NCI-H226 (cell line): ENCODE results near the gene TAS2R40.

Experiments
- DNase-seq: peaks from one replicate; pipeline ENCODE4 v3.0.0-alpha.2; 2015

The TAS2R40 gene

DNA sequence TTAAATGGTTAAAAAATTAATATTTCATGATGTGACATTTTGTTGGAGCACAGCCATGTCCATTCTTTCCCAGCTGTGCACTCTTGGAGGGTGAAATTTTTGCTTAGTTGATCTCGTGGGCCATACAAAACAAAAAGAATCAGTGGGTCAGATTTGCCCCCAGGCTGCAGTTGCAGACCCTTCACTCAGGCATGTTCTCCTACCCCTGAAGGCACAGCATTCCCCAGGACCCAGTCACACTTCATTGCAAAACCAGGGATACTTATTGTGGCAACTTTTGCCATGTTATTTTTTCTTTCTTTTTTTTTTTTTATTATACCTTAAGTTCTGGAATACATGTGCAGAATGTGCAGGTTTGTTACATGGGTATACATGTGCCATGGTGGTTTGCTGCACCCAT is 6.0 kb downstream of the TAS2R40 start:
- DNase-seq: peak; percentile 34

- DNase-seq: no peak
Measured at GRCh38 chr7:143229054-143229790, 7.4 kb downstream of the TAS2R40 start.

DNA sequence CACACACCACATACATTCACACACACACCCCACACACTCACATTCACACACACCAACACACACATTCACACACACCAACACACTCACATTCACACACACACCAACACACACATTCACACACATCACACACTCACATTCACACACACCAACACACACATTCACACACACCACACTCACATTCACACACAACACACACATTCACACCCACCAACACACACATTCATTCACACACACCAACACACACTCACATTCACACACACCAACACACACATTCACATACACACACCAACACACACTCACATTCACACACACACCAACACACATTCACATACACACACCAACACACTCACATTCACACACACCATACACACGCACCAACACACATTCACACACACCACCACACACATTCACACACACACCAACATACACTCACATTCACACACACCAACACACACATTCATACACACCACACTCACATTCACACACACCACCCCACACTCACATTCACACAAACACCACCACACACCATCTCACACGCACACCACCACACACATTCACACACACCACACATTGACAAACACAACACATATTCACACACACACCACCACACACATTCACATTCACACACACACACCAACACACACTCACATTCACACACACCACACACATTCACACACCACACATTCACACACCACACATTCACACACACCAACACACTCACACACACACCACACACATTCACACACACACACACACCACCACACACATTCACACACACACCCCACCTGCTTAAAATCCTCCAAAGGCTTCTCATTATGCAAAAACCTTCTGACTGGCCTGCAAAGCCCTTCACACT is 9.0 kb downstream of the TAS2R40 start:
- no peak for DNase-seq

GRCh38 chr7:143233816-143234532 is 12.1 kb downstream of the TAS2R40 start:
- DNase-seq: no peak

DNA sequence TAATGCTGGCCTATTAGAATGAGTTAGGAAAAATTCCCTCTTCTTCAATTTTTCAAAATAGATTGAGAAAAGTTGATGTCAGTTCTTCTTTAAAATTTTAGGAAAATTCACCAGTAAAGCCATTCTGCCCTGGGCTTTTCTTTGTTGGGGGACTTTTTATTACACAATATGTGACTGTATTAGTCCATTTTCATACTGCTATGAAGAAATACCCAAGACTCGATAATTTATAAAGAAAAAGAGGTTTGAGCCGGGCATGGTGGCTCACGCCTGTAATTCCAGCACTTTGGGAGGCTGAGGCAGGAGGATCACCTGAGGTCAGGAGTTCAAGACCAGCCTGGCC is 12.7 kb downstream of the TAS2R40 start:
- DNase-seq: no peak

- DNase-seq: no peak
Measured at GRCh38 chr7:143235561-143235960, 13.7 kb downstream of the TAS2R40 start.

- no peak for DNase-seq
Measured at GRCh38 chr7:143236408-143236990, 14.7 kb downstream of the TAS2R40 start.

DNA sequence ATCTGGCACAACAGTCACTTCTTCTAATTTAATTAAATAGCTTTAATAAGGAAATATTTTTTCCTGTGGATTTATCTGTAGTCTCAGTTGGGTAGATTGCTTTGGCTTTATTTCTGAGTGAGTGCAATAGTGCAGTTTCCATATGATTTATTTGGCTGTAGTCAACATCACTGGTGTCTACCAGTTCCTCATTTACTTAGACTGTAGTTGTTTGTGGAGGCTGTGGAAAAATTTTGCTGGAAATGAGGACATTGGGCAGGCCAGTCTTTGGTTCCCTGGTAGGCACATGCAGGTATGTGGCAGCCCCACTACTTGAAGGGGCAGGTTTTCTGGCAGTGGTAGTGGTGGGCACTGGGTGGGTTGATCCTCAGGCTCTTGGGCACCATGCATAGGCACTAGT is 15.5 kb downstream of the TAS2R40 start:
- no peak for DNase-seq

DNA sequence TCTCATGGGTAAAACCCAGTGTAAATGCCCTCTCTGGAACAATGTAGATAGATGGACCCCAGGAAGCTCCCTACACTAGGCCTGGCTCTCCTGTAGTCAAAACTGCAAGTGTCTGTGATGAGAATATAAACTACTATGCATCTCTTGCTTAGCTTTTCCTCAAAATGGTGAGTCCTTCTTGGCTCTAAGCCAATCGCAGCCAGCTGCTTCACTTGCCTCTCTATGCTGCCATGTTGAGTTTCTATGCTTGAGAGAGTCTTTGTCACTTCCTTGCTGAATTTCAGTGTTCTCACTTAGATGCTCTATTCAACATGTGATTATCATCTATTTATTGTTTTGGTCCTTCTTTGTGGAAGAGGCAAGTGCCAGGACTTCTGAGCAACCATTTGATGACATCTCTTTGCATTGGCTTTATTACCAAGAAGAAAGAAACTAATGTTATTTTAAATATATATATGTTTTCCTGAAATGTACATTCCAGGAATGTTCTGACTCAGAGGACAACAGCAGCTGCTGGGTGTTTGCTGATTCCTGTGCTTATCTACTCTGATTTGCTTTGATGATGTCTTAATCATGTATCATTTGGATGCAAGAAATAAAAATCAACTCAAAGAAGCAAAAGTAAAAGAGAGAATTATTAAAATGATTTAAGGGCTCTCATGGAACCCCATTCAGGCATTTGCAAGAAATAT is 16.6 kb downstream of the TAS2R40 start:
- DNase-seq: no peak

DNA sequence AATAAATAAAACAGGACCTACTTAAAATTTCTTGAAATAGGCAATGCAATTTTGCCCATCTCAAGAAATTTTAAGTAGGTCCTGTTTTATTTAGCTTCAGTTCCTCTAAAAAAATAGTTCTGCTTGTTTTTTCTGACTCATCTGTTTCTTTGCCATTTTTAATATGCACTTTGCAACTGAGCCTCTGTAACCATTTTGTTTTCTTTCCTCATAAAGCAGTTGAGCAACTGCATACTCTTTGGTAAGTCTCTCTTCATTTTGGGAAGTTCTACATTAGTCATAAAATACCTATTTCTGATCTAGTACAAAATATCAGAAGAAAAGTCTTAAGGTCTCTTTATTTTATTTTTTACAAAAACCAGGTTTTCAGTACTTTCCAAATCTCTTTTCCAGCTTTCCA is 18.0 kb downstream of the TAS2R40 start:
- no peak for DNase-seq

- DNase-seq: peak; percentile 61
Measured at GRCh38 chr7:143240291-143241168, 18.7 kb downstream of the TAS2R40 start.

DNA sequence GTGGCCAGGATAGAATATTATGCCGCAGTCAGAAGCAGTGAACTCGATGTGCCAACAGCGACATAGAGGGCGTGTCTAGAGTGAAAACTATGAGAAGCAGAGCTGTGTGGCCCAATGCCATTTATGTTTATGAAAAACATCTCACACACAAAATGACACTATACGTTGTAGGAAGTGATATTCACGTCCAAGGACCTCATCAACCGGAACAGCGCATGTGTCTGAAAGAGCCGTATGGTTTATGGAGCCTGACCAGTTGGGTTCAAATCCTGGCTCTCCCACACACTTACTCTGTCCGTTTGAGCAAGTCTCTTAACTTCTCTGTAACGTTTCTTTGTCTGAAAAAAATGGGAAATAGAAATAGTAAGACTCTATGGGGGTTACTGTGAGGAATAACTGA is 20.5 kb downstream of the TAS2R40 start:
- no peak for DNase-seq

GRCh38 chr7:143243111-143243510 is 21.3 kb downstream of the TAS2R40 start:
- no peak for DNase-seq

DNA sequence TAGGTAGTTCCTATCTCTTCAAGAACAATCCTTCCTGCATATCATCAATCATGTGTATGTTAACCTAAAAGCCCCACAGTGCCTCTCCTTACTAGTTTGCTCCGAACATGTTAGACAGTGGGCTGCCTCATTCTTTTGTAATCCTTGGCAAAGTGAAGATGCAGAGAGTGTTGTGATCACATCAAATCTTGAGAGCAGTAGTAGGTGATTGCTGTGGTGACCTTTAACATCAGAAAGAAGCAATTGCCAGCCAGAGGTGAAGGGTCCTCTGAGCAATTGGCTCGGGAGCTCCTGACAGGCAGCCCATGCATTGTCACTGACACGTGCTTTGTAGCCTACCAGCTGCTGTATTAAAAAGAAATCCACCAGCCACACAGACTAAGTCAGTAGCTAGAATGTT is 21.8 kb downstream of the TAS2R40 start:
- no peak for DNase-seq

- DNase-seq: no peak
Measured at GRCh38 chr7:143244321-143244720, 22.5 kb downstream of the TAS2R40 start.

GRCh38 chr7:143245123-143245522 is 23.3 kb downstream of the TAS2R40 start:
- no peak for DNase-seq

DNA sequence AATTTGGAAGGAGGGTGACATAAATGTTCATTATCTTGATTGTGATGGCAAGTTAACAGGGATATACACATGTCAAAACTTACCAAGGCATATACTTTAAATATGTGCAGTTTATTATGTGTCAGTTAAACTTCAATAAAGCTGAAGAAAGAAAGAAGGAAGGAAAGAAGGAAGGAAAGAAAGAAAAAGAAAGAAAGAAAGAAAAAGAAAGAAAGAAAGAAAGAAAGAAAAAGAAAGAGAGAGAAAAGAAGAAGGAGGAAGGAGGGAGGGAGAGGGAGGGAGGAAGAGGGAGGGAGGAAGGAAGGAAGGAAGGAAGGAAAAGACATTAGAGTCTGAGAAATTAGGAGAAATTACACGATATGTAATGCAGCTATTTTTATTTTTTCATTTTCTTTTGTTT is 25.5 kb downstream of the TAS2R40 start:
- DNase-seq: no peak

- peak; percentile 98 for DNase-seq
Measured at GRCh38 chr7:143248761-143249354, 27.0 kb downstream of the TAS2R40 start.

DNA sequence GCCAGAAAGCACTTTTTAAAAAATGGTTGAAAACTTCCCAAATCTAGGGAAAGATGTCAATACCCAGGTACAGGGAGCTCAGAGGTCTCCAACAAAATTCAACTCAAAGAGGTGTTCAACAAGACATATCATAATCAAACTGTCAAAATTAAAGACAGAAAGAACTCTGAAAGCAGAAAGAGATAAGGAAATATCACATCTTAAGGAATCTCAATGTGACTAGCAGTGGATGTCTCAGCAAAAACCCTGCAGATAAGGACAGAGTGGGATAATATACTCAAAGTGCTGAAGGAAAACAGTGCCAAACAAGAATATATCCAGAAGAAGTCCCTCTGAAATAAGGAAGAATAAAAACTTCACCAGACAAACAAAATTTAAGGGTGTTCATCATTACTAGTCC is 28.4 kb downstream of the TAS2R40 start:
- DNase-seq: no peak

DNA sequence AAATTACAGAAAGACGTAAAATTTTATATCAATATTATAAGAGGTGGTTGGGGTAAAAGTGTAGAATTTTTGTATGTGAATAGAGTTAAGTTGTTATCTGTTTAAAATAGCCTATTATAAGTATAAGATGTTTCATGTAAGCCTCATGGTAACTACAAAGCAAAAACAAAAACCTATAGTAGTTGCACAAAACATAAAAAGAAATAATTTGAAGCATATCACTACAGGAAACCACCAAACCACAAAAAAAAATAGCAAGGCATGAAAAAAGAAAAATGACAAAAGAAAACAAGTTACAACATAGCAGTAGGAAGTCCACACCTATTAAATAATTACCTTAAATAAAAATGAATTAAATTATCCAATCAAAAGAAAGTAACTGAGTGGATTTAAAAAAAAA is 29.0 kb downstream of the TAS2R40 start:
- no peak for DNase-seq

DNA sequence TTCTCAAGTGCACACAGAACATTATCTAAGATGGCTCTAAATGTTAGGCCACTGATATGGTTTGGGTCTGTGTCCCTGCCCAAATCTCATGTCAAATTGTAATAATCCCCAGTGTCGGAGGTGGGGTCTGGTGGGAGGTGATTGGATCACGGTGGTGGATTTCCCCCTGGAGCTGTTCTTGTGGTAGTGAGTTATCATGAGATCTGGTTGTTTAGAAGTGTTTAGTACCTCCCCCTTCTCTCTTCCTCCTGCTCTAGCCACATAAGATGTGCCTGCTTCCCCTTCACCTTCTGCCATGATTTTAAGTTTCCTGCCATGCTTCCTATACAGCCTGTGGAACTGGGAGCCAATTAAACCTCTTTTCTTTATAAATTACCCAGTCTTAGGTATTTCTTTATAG is 30.2 kb downstream of the TAS2R40 start:
- no peak for DNase-seq
